Prostate gland (tissue), 2 donors: ENCODE results near the gene CORO1C. TPM values are rescaled to one million over a fixed set of nuclear protein-coding genes. Genes with fewer than 3 reads are reported as not detected.
A peak's percentile ranks its signal among the peaks of the same experiment; 100 is the strongest.

Source experiments
- DNase-seq: peaks from one replicate; pipeline ENCODE4 v3.0.0-alpha.2; 2019; ENCODE audit warnings: low spot score
- H3K27ac ChIP-seq, 2 donors: fragments of 200-600 bp; sonication (generic); 2 replicates each; pipeline ENCODE4 v1.5.1; 2017 to 2019
- H3K27me3 ChIP-seq: fragments of 200-600 bp; sonication (generic); replicated peaks from 2 replicates; pipeline ENCODE4 v1.5.1; 2019; ENCODE audit not compliant: insufficient read depth
- H3K36me3 ChIP-seq, 2 donors: fragments of 200-600 bp; sonication (generic); 1 replicate in 1 of 2; 2 replicates in 1 of 2; pipeline versions ENCODE4 v1.5.1 to v1.8.1; 2017 to 2019
- H3K4me1 ChIP-seq: fragments of 200-600 bp; sonication (generic); replicated peaks from 2 replicates; pipeline ENCODE4 v1.5.1; 2019
- H3K4me3 ChIP-seq, 2 donors: fragments of 200-600 bp; sonication (generic); 2 replicates each; pipeline ENCODE4 v1.5.1; 2017 to 2019
- H3K9me3 ChIP-seq: fragments of 200-600 bp; sonication (generic); 2 replicates; pipeline ENCODE4 v1.5.1; 2017
- POLR2A ChIP-seq: fragments of 450-650 bp; IDR thresholded peaks from one replicate; pipeline ENCODE4 v1.6.1; 2016; ENCODE audit warnings: antibody characterized with exemption, mild to moderate bottlenecking
- POLR2AphosphoS5 ChIP-seq: sonication (generic); formaldehyde crosslinking; IDR thresholded peaks from one replicate; pipeline ENCODE4 v1.6.1; 2017; ENCODE audit warnings: antibody characterized with exemption
- WGBS: methylation state at CpG from one replicate; pipeline ENCODE4 v1.1.5; 2018; 5-methylcytosine and 5-hydroxymethylcytosine counted together
- intact Hi-C: fragments of 100-400 bp; cut with DNase I; formaldehyde crosslinking; loops from one replicate; pipeline ENCODE4 v1.14.2; 2022
- total RNA-seq, 2 donors: library from RNA; depleted of rRNA; stranded (reverse); fragments of >200 nt; gene quantifications; one replicate each; pipeline ENCODE4 v1.1.0, GENCODE V29; 2016
- TF ChIP-seq, protein P1 (sequence below), 4 experiments: fragments of 200-600 bp in 2 of 4; fragments of 450-650 bp in 2 of 4; sonication (generic) in 2 of 4; IDR thresholded peaks; 1 replicate in 3 of 4; 2 replicates in 1 of 4; pipeline ENCODE4 v1.5.1; 2016 to 2019; ENCODE audit warnings: antibody characterized with exemption in 4 of 4, mild to moderate bottlenecking in 2 of 4, moderate library complexity in 2 of 4

CORO1C gene
- total RNA-seq, 2 donors from 2014 or later, result 34.9 to 105 TPM

DNA sequence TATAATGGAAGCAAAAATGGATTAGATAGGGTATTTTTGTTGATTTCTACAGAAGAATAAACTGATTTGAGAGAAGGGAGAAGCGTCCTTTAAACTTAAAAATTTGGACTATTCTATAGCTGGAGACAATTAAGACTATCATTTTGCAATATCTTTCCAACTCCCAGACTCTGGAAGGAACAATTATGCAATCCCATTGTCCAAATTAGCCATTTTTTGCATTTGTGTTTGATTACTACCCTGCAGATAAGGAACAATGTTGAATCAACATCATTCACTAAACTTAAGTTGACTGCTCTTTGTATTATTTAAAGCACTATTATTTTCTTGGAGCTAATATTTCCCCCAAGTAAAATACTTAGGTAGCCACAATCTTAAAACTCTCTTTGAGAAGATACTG, 62.8 kb downstream of the CORO1C start:
- H3K4me1 ChIP-seq, result no peaks in the 10 kb centered on the region
- DNase-seq, result no peak
- H3K27me3 ChIP-seq, result no peaks in the 10 kb centered on the region
- intact Hi-C loops, result loop anchor here (5.0 to 10.0 kb wide), 2 partner anchors 189 to 286 kb away; partner anchors contain the start of gene SSH1
- TF ChIP-seq POLR2A (no peak), POLR2AphosphoS5 (no peak)
- TF ChIP-seq, protein P1, sequence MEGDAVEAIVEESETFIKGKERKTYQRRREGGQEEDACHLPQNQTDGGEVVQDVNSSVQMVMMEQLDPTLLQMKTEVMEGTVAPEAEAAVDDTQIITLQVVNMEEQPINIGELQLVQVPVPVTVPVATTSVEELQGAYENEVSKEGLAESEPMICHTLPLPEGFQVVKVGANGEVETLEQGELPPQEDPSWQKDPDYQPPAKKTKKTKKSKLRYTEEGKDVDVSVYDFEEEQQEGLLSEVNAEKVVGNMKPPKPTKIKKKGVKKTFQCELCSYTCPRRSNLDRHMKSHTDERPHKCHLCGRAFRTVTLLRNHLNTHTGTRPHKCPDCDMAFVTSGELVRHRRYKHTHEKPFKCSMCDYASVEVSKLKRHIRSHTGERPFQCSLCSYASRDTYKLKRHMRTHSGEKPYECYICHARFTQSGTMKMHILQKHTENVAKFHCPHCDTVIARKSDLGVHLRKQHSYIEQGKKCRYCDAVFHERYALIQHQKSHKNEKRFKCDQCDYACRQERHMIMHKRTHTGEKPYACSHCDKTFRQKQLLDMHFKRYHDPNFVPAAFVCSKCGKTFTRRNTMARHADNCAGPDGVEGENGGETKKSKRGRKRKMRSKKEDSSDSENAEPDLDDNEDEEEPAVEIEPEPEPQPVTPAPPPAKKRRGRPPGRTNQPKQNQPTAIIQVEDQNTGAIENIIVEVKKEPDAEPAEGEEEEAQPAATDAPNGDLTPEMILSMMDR (IDR thresholded peaks at IDR 0.05), result no peak
- H3K4me3 ChIP-seq, result no peak overlapping the region
- H3K36me3 ChIP-seq, result no peaks in the 10 kb centered on the region
- no peaks in the 10 kb centered on the region for H3K9me3 ChIP-seq
- no peak overlapping the region for H3K27ac ChIP-seq
- WGBS, result 94% methylated on average over 1 of the region's 1 CpG

DNA sequence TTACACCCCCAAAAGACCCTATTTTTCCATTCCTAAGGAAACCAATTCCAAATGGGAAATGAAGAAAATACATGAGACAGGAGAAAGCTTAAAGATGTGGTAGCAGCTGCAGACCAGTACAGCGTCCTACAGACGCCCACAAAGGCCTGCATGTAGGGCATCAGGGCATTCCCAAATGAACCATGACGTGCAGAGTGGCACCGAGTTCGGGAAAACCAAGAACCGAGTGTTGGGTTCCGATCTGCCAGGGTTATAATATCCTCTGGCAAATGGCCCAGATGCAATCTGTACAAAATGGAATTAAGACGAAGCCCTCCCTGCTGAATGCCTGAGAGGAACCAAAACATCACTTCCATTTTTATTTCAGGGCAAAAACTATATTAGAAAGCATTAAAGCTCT, 63.3 kb downstream of the CORO1C start:
- WGBS, result 86% methylated on average over 8 of the region's 8 CpGs
- Histone ChIP-seq H3K27ac (no peak overlapping the region), H3K27me3 (no peaks in the 10 kb centered on the region), H3K4me3 (no peak overlapping the region), H3K36me3 (no peaks in the 10 kb centered on the region), H3K9me3 (no peaks in the 10 kb centered on the region), H3K4me1 (no peaks in the 10 kb centered on the region)
- TF ChIP-seq, protein P1 (IDR thresholded peaks at IDR 0.05), result no peak
- TF ChIP-seq POLR2AphosphoS5 (no peak), POLR2A (no peak)
- DNase-seq, result no peak
- intact Hi-C loops, result loop anchor here (5.0 to 10.0 kb wide), 2 partner anchors 189 to 287 kb away; partner anchors contain the start of gene SSH1

DNA sequence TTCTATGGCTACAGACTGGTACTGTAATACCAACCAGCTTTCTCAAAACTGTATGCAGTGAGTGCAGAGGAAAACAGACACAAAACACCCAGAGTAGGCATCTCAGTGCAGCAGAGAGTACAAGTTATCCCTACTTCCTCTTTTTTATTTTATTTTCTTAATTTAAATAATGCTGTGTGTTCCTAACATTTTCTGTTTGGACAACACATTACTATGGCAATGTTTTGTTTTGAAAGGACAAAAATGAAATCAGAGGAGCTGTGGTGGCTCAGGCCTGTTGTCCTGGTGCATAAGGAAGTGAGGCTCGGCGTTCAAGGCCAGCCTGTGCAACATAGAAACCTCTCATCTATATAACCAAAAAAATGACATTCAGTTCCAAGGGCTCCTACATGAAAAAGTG, 64.0 kb downstream of the CORO1C start:
- Histone ChIP-seq H3K36me3 (no peaks in the 10 kb centered on the region), H3K9me3 (no peaks in the 10 kb centered on the region), H3K27ac (no peak overlapping the region), H3K27me3 (no peaks in the 10 kb centered on the region), H3K4me3 (no peak overlapping the region), H3K4me1 (no peaks in the 10 kb centered on the region)
- 77% methylated on average over 2 of the region's 2 CpGs for WGBS
- no peak for DNase-seq
- TF ChIP-seq POLR2A, result no peak
- intact Hi-C loops, result loop anchor here (5.0 to 10.0 kb wide), 2 partner anchors 190 to 287 kb away; partner anchors contain the start of gene SSH1

DNA sequence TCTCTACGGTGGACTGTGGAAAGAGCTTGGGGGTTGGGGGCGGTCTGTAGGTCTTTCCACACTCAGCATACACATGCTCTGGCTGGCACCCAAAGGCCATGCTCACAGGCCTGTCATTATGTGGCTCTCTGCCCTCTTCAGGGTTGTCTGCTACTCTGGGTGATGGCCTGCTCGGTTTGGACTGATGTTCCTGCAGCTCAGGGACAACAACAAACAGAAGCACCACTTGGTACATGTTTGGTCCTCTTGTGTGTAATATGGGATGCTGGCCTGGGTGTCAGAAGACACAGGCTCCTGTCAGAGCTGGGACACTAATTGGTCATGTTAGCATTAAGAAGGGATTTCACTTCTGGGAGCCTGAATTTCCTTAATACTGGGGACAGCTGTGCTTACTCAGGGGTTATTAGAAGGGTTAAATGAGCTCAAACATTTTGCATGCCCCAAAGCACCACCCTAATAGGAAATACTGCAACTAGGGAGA, 64.9 kb downstream of the CORO1C start:
- no peak for TF ChIP-seq POLR2A
- H3K36me3 ChIP-seq, result no peaks in the 10 kb centered on the region
- no peaks in the 10 kb centered on the region for H3K4me1 ChIP-seq
- WGBS, result 43% methylated on average over 3 of the region's 3 CpGs
- H3K27ac ChIP-seq, result no peak overlapping the region
- DNase-seq, result no peak
- intact Hi-C loops, result loop anchor here (5.0 to 10.0 kb wide), 2 partner anchors 191 to 288 kb away; partner anchors contain the start of gene SSH1
- no peak overlapping the region for H3K4me3 ChIP-seq
- no peaks in the 10 kb centered on the region for H3K27me3 ChIP-seq
- no peaks in the 10 kb centered on the region for H3K9me3 ChIP-seq

DNA sequence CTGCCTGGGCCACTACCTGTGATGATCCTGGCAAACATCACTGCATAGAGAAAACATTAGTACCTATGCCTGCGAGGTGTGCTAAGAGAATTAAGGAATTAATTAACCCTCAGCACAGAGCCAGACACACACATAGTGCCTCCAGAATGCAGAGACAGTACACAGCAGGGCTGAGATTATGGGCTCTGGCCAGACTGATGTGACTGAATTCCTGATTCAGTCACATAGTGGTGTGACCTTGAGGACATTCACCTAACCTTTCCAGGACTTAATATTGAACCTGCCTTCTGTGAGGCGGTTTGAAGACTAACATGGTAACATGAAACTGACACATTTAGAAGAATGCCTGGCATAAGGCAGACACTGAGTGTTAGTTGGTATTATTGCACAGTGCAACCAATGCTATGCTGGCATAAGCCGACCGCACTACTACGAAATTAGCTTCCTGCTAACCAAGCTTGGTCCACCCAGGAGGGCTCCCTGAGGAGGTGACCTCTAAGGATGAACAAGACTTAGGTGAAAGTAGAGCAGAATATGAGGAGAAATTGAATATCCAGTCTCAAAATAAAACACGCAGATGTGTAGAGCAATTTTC, 65.6 kb downstream of the CORO1C start:
- Histone ChIP-seq H3K36me3 (no peaks in the 10 kb centered on the region), H3K9me3 (no peaks in the 10 kb centered on the region), H3K27me3 (no peaks in the 10 kb centered on the region), H3K4me3 (no peak overlapping the region), H3K27ac (peak overlapping the region; percentile 25 to 47), H3K4me1 (no peaks in the 10 kb centered on the region)
- WGBS, result 79% methylated on average over 6 of the region's 6 CpGs
- intact Hi-C loops, result loop anchor here (2.0 to 10.0 kb wide), 3 partner anchors 65 to 289 kb away; partner anchors contain the start of genes CORO1C and SSH1
- no peak for TF ChIP-seq POLR2AphosphoS5
- TF ChIP-seq POLR2A, result no peak
- TF ChIP-seq, protein P1 (IDR thresholded peaks at IDR 0.05), result no peak
- DNase-seq, result no peak
